Pancreas (tissue), 10 donors: ENCODE results near the gene HTR3E. TPM values are rescaled to one million over a fixed set of nuclear protein-coding genes. Genes with fewer than 3 reads are reported as not detected.
"Not testable (repeated sequence)": the region's sequence is repeated elsewhere in the genome, so short reads cannot be mapped to it uniquely, and the experiment has no call there.

Source experiments
- ATAC-seq, 4 donors: fragments of 200-7000 bp; cut with Tn5 transposase; one replicate each; pipeline versions ENCODE4 v1.8.0 to v1.9.1; 2020; ENCODE audit warnings: mild to moderate bottlenecking in 4 of 4, moderate library complexity in 4 of 4
- DNase-seq, 6 donors: peaks; one replicate each; pipeline ENCODE4 v3.0.0-alpha.2; 2020
- FAIRE-seq: peaks from 2 replicates; lab custom pipeline; 2012; peaks lifted over from hg19 to GRCh38; lab: Jason Lieb, UNC
- H3K27ac ChIP-seq, 4 donors: fragments of 200-600 bp; sonication (generic); 1 replicate in 3 of 4; 2 replicates in 1 of 4; pipeline versions ENCODE4 v1.5.0 to v1.8.0; 2020
- H3K27me3 ChIP-seq, 4 donors: fragments of 200-600 bp; one replicate each; pipeline ENCODE4 v1.8.0; 2021
- H3K36me3 ChIP-seq, 3 donors: fragments of 200-600 bp; sonication (generic) in 1 of 3; one replicate each; pipeline versions ENCODE4 v1.5.0 to v1.8.0; 2020 to 2021
- H3K4me1 ChIP-seq, 3 donors: fragments of 200-600 bp; one replicate each; pipeline ENCODE4 v1.8.0; 2021
- H3K4me3 ChIP-seq, 4 donors: fragments of 200-600 bp; sonication (generic) in 2 of 4; one replicate each; pipeline versions ENCODE4 v1.5.0 to v1.8.0; 2020 to 2021
- H3K9me3 ChIP-seq, 4 donors: fragments of 200-600 bp; one replicate each; pipeline ENCODE4 v1.8.0; 2021
- CTCF ChIP-seq, 4 donors: fragments of 200-600 bp; sonication (generic) in 3 of 4; IDR thresholded peaks; one replicate each; pipeline versions ENCODE4 v1.5.0 to v1.8.0; 2021; ENCODE audit warnings: antibody characterized with exemption in 4 of 4
- WGBS, 2 donors: extraction: QIAGEN DNeasy Blood & Tissue Kit; methylation state at CpG; one replicate each; pipeline ENCODE4 v1.1.7; 2013; 5-methylcytosine and 5-hydroxymethylcytosine counted together
- intact Hi-C, 3 donors: fragments of 100-400 bp; cut with DNase I; formaldehyde crosslinking; loops; one replicate each; pipeline versions ENCODE4 v1.11.1 to v1.14.2; 2022
- polyA plus RNA-seq, 2 donors: library from polyadenylated mRNA; stranded (reverse); fragments of 200-250 nt; gene quantifications; one replicate each; pipeline ENCODE4 v1.2.3, GENCODE V29; 2013
- total RNA-seq, 6 donors: library from RNA; stranded (reverse); fragmentation: NEBNext Ultra II Directional in 4 of 6; extraction: Animal tissue kit (Norgen Biotek cat#: 25700) in 4 of 6; gene quantifications; one replicate each; pipeline versions ENCODE4 v1.2.1 to v1.2.4, GENCODE V29; 2021 to 2023
- donor health status: healthy with polysubstance abuse.
- donor health status: DM: no; HTN: no; CAD: no; lungs with moderate emphysema.
- donor health status: DM: no; HTN: no; CAD: no.
- donor health status: control.
- donor health status: control.
- donor health status: Bipolar disorder and iron deficiency.
- donor health status: DM: yes; HTN: yes; CAD: no.
- donor health status: DM: no; HTN: no; CAD: no.
- donor health status: DM: no; HTN: no; CAD: no.
- donor health status: DM: yes; HTN: yes; CAD: no.

The HTR3E gene
- total and polyA plus RNA-seq, 8 donors: 0.41 TPM; not detected in 7

- Histone ChIP-seq H3K27me3 (no peaks in the 10 kb centered on the region), H3K27ac (no peak overlapping the region), H3K36me3 (no peaks in the 10 kb centered on the region), H3K9me3 (no peaks in the 10 kb centered on the region), H3K4me3 (no peak overlapping the region), H3K4me1 (no peaks in the 10 kb centered on the region)
- no peak for FAIRE-seq
- TF ChIP-seq CTCF (IDR thresholded peaks at IDR 0.05): no peak
- intact Hi-C loops: no loop called here
- DNase-seq: no peak
- ATAC-seq: no peak
Measured at GRCh38 chr3:184062637-184063036, 34.2 kb upstream of the HTR3E start.

GRCh38 chr3:184066211-184066610, 30.7 kb upstream of the HTR3E start:
- FAIRE-seq: no peak
- Histone ChIP-seq H3K27me3 (no peaks in the 10 kb centered on the region), H3K9me3 (no peaks in the 10 kb centered on the region), H3K4me3 (no peak overlapping the region), H3K27ac (no peak overlapping the region), H3K4me1 (no peaks in the 10 kb centered on the region), H3K36me3 (no peaks in the 10 kb centered on the region)
- intact Hi-C loops: no loop called here
- no peak for TF ChIP-seq CTCF (IDR thresholded peaks at IDR 0.05)
- ATAC-seq: no peak
- no peak for DNase-seq
- 85 to 87% methylated on average over 2 of the region's 2 CpGs for WGBS, 2 donors

GRCh38 chr3:184067573-184068055, 29.2 kb upstream of the HTR3E start:
- FAIRE-seq (no peak), DNase-seq (no peak), ATAC-seq (no peak)
- Histone ChIP-seq H3K36me3 (no peaks in the 10 kb centered on the region), H3K27ac (no peak overlapping the region), H3K4me1 (no peaks in the 10 kb centered on the region), H3K27me3 (no peaks in the 10 kb centered on the region), H3K4me3 (no peak overlapping the region), H3K9me3 (no peaks in the 10 kb centered on the region)
- WGBS, 2 donors: 63 to 65% methylated on average over 6 of the region's 6 CpGs
- intact Hi-C loops: no loop called here
- TF ChIP-seq CTCF (IDR thresholded peaks at IDR 0.05): no peak

GRCh38 chr3:184068344-184068743, 28.5 kb upstream of the HTR3E start:
- Histone ChIP-seq H3K27me3 (no peaks in the 10 kb centered on the region), H3K4me1 (no peaks in the 10 kb centered on the region), H3K9me3 (no peaks in the 10 kb centered on the region), H3K27ac (no peak overlapping the region), H3K4me3 (no peak overlapping the region), H3K36me3 (no peaks in the 10 kb centered on the region)
- 88 to 93% methylated on average over 5 of the region's 5 CpGs for WGBS, 2 donors
- intact Hi-C loops: no loop called here
- FAIRE-seq (no peak), ATAC-seq (no peak), DNase-seq (no peak)
- TF ChIP-seq CTCF (IDR thresholded peaks at IDR 0.05): no peak

- H3K4me1 ChIP-seq, H3K9me3 ChIP-seq, H3K27me3 ChIP-seq, DNase-seq, ATAC-seq, intact Hi-C loops, H3K36me3 ChIP-seq, FAIRE-seq, H3K27ac ChIP-seq, H3K4me3 ChIP-seq: not testable (repeated sequence)
- 90 to 93% methylated on average over 7 of the region's 7 CpGs for WGBS, 2 donors
Measured at GRCh38 chr3:184071142-184071541, 25.7 kb upstream of the HTR3E start.
